Heart right ventricle (tissue), 16 donors: Measurements from ENCODE around the gene TMEM256. TPM values are rescaled to one million over a fixed set of nuclear protein-coding genes. Genes with fewer than 3 reads are reported as not detected.

ENCODE experiments used
- ATAC-seq, 8 donors: fragments of 200-7000 bp; cut with Tn5 transposase; one replicate each; pipeline ENCODE4 v1.9.1; 2020; ENCODE audit warnings: mild to moderate bottlenecking in 8 of 8, moderate library complexity in 8 of 8, moderate number of reproducible peaks in 1 of 8
- DNase-seq, 2 donors: peaks; one replicate each; pipeline ENCODE4 v3.0.0-alpha.2; 2020
- H3K27ac ChIP-seq, 10 donors: fragments of 200-600 bp; sonication (generic) in 2 of 10; one replicate each; pipeline versions ENCODE4 v1.5.0 to v1.8.0; 2020 to 2022; ENCODE audit warnings: mild to moderate bottlenecking in 3 of 10
- H3K27me3 ChIP-seq, 7 donors: fragments of 200-600 bp; one replicate each; pipeline ENCODE4 v1.8.0; 2021 to 2022; ENCODE audit warnings: mild to moderate bottlenecking in 2 of 7
- H3K36me3 ChIP-seq, 9 donors: fragments of 200-600 bp; sonication (generic) in 1 of 9; one replicate each; pipeline versions ENCODE4 v1.5.0 to v1.8.0; 2020 to 2022; ENCODE audit warnings: mild to moderate bottlenecking in 2 of 9
- H3K4me1 ChIP-seq, 9 donors: fragments of 200-600 bp; sonication (generic) in 1 of 9; one replicate each; pipeline versions ENCODE4 v1.5.0 to v1.8.0; 2020 to 2022; ENCODE audit warnings: mild to moderate bottlenecking in 4 of 9
- H3K4me3 ChIP-seq, 10 donors: fragments of 200-600 bp; sonication (generic) in 2 of 10; one replicate each; pipeline versions ENCODE4 v1.5.0 to v1.8.0; 2020 to 2022; ENCODE audit warnings: mild to moderate bottlenecking in 7 of 10, moderate library complexity in 2 of 10
- H3K9me3 ChIP-seq, 11 donors: fragments of 200-600 bp in 10 of 11; sonication (generic) in 2 of 11; one replicate each; pipeline versions ENCODE4 v1.5.0 to v1.8.0; 2013 to 2022; ENCODE audit warnings: mild to moderate bottlenecking in 2 of 11, control low read depth in 1 of 11, moderate library complexity in 1 of 11
- WGBS, 2 donors: extraction: QIAGEN DNeasy Blood & Tissue Kit; methylation state at CpG; one replicate each; pipeline ENCODE4 v1.1.7; 2013; ENCODE audit warnings: inconsistent platforms in 1 of 2; 5-methylcytosine and 5-hydroxymethylcytosine counted together
- intact Hi-C, 10 donors: fragments of 100-400 bp; cut with DNase I; formaldehyde crosslinking; loops; one replicate each; pipeline versions ENCODE4 v1.11.1 to v1.14.2; 2022
- polyA plus RNA-seq, 2 donors: library from polyadenylated mRNA; stranded (reverse); fragments of 200-250 nt; gene quantifications; one replicate each; pipeline ENCODE4 v1.2.3, GENCODE V29; 2013
- total RNA-seq, 10 donors: library from RNA; stranded (reverse); fragmentation: NEBNext Ultra II Directional in 3 of 10; extraction: Animal tissue kit (Norgen Biotek cat#: 25700) in 3 of 10; gene quantifications; one replicate each; pipeline versions ENCODE4 v1.2.1 to v1.2.4, GENCODE V29; 2021 to 2023
- TF ChIP-seq, protein P1 (sequence below), 9 donors: fragments of 200-600 bp; sonication (generic) in 2 of 9; IDR thresholded peaks; one replicate each; pipeline versions ENCODE4 v1.5.0 to v1.8.0; 2021 to 2022; ENCODE audit warnings: antibody characterized with exemption in 9 of 9, mild to moderate bottlenecking in 5 of 9, moderate library complexity in 1 of 9
- donor health status: Arrhythmogenic right ventricular cardiomyopathy.
- donor health status: ischemic (EF 13 %, LVEDD 7.1; RV severe dilation, severe dysfunction).
- donor health status: healthy with polysubstance abuse.
- donor health status: DM: no; HTN: yes; CAD: no.
- donor health status: DM: no; HTN: no; CAD: no.
- donor health status: ischemic (EF 25% LVEDD 6.9; RV normal size, moderate dysfunction).
- donor health status: ischemic (EF 25% LVEDD 5.7; RV mildly dilated, moderate dysfunction).
- donor health status: healthy.
- donor health status: DM: yes; HTN: yes; CAD: no.
- donor health status: Ischemic cardiomyopathy.
- donor health status: ischemic (EF 35%, LVEDD 5.7; RV mildly dilated, moderate dysfunction).
- donor health status: nonischemic (EF 11% LVEDD 7.7; RV severe dilation, severe dysfunction).
- donor health status: DM: yes; HTN: yes; CAD: no.
- donor health status: PGD.
- donor health status: ischemic (EF 29% LVEDD 5.4; RV normal size, mild dysfunction).
- donor health status: nonischemic (EF 23%, LVEDD 6.1; RV moderate dilation, normal function).

TMEM256 gene
- total and polyA plus RNA-seq, 12 donors = 61.8 to 169 (median 75.5) TPM

DNA sequence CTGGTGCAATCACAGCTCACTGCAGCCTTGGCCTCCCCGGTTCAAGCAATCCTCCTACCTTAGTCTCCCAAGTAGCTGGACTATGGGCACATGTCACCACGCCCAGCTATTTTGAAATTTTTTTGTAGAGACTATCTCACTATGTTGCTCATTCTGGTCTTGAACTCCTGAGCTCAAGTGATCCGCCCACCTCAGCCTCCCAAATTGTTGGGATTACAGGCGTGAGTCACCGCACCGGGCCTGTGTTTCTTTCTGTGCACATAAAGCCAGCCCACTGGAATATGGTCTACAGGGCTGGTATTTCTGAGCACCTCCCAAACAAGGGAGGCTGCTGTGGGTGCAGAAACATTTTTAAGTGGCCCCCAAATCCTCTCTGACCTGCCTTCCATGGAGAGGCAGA lies 40.6 kb downstream of the TMEM256 start:
- Histone ChIP-seq H3K36me3 (no peaks in the 10 kb centered on the region), H3K27ac (no peak overlapping the region), H3K9me3 (no peaks in the 10 kb centered on the region), H3K27me3 (no peaks in the 10 kb centered on the region), H3K4me3 (no peak overlapping the region), H3K4me1 (no peaks in the 10 kb centered on the region)
- 94 to 95% methylated on average over 6 of the region's 6 CpGs for WGBS, 2 donors
- intact Hi-C loops = loop anchor here in 1 of 10 donors (10.0 kb wide), 1 partner anchor 151 kb away; no protein-coding TSS in a partner anchor
- TF ChIP-seq, protein P1, sequence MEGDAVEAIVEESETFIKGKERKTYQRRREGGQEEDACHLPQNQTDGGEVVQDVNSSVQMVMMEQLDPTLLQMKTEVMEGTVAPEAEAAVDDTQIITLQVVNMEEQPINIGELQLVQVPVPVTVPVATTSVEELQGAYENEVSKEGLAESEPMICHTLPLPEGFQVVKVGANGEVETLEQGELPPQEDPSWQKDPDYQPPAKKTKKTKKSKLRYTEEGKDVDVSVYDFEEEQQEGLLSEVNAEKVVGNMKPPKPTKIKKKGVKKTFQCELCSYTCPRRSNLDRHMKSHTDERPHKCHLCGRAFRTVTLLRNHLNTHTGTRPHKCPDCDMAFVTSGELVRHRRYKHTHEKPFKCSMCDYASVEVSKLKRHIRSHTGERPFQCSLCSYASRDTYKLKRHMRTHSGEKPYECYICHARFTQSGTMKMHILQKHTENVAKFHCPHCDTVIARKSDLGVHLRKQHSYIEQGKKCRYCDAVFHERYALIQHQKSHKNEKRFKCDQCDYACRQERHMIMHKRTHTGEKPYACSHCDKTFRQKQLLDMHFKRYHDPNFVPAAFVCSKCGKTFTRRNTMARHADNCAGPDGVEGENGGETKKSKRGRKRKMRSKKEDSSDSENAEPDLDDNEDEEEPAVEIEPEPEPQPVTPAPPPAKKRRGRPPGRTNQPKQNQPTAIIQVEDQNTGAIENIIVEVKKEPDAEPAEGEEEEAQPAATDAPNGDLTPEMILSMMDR (IDR thresholded peaks at IDR 0.05) = no peak
- ATAC-seq = no peak
- no peak for DNase-seq

- intact Hi-C loops = loop anchor here in 1 of 10 donors (10.0 kb wide), 1 partner anchor 153 kb away; no protein-coding TSS in a partner anchor
- H3K4me1 ChIP-seq = no peaks in the 10 kb centered on the region
- H3K27ac ChIP-seq = no peak overlapping the region
- H3K9me3 ChIP-seq = no peaks in the 10 kb centered on the region
- H3K27me3 ChIP-seq = no peaks in the 10 kb centered on the region
- TF ChIP-seq, protein P1 (IDR thresholded peaks at IDR 0.05) = no peak
- ATAC-seq (no peak), DNase-seq (no peak)
- 65 to 77% methylated on average over 3 of the region's 3 CpGs for WGBS, 2 donors
- H3K4me3 ChIP-seq = no peak overlapping the region
- no peaks in the 10 kb centered on the region for H3K36me3 ChIP-seq
Measured at GRCh38 chr17:7361906-7362305, 42.0 kb downstream of the TMEM256 start.

GRCh38 chr17:7357381-7357780 lies 46.5 kb downstream of the TMEM256 start:
- no peaks in the 10 kb centered on the region for H3K36me3 ChIP-seq
- H3K27ac ChIP-seq = no peak overlapping the region
- peaks cover 6 to 39% (median 27%) of the 10 kb centered on the region in 9 donors for H3K4me1 ChIP-seq
- WGBS, 2 donors = 54 to 62% methylated on average over 2 of the region's 2 CpGs
- no peaks in the 10 kb centered on the region for H3K9me3 ChIP-seq
- intact Hi-C loops = loop anchor here in 8 of 10 donors (2.0 to 10.0 kb wide), 10 partner anchors 35 to 327 kb away; partner anchors contain the start of genes FGF11 (in 5 of the 8), SENP3 (in 4 of the 8), TMEM102 (in 4 of the 8) and PLSCR3 (in 2 of the 8)
- DNase-seq = no peak
- no peak overlapping the region for H3K4me3 ChIP-seq
- no peaks in the 10 kb centered on the region for H3K27me3 ChIP-seq
- ATAC-seq = no peak
- TF ChIP-seq, protein P1 (IDR thresholded peaks at IDR 0.05) = no peak

GRCh38 chr17:7356756-7357155 lies 47.1 kb downstream of the TMEM256 start:
- ATAC-seq = no peak
- intact Hi-C loops = loop anchor here in 9 of 10 donors (1.0 to 10.0 kb wide), 11 partner anchors 36 to 328 kb away; partner anchors contain the start of genes FGF11 (in 5 of the 9), TMEM102 (in 5 of the 9), SENP3 (in 4 of the 9) and PLSCR3 (in 2 of the 9)
- WGBS, 2 donors = 53 to 71% methylated on average over 8 of the region's 8 CpGs

More at GRCh38 chr17:7356756-7357155, 47.1 kb downstream of the TMEM256 start:
- TF ChIP-seq, protein P1 (IDR thresholded peaks at IDR 0.05) = no peak
- no peak for DNase-seq
- H3K9me3 ChIP-seq = no peaks in the 10 kb centered on the region
- H3K27ac ChIP-seq = no peak overlapping the region
- H3K27me3 ChIP-seq = no peaks in the 10 kb centered on the region
- no peak overlapping the region for H3K4me3 ChIP-seq
- H3K36me3 ChIP-seq = no peaks in the 10 kb centered on the region
- H3K4me1 ChIP-seq = peaks cover 6 to 42% (median 29%) of the 10 kb centered on the region in 9 donors
